ENCODE results near the gene MMP1. TPM values are rescaled to one million over a fixed set of nuclear protein-coding genes. Genes with fewer than 3 reads are reported as not detected.

MMP1 gene
- total RNA-seq, 1 experiment from 2014 or later: not detected

- Mint-ChIP-seq H3K27me3 (ENCODE audit: low read depth) (no peaks in the 10 kb centered on the region), H3K4me1 (peaks cover 2 to 3% of the 10 kb centered on the region in 2 experiments; a peak in 2 of 4 replicates), H3K4me3 (no peak overlapping the region), H3K27ac (no peak overlapping the region; a peak in 1 of 7 replicates), H3K9me3 (no peaks in the 10 kb centered on the region), H3K36me3 (ENCODE audit: insufficient read depth in 1 of 3, low read depth in 3 of 3) (no peaks in the 10 kb centered on the region)
- H4K5ac ChIP-seq (ENCODE audit: insufficient read length, low read depth, low read length): no peak overlapping the region
- H3K27ac ChIP-seq (ENCODE audit: insufficient read length, low read depth, low read length): no peak overlapping the region
- H2AK5ac ChIP-seq (ENCODE audit: insufficient read length, low read length): no peak overlapping the region
- no peak overlapping the region for H3K14ac ChIP-seq (ENCODE audit: insufficient read depth, low read length)
- H2AFZ ChIP-seq (ENCODE audit: low read length): no peak overlapping the region
- H3K23me2 ChIP-seq (ENCODE audit: insufficient read length, low read depth, low read length, poor library complexity, severe bottlenecking): no peaks in the 10 kb centered on the region
- no peaks in the 10 kb centered on the region for H3K79me1 ChIP-seq (ENCODE audit: insufficient read depth, low read depth, low read length, poor library complexity, severe bottlenecking)
- no peak overlapping the region for H2BK20ac ChIP-seq (ENCODE audit: low read depth, low read length, poor library complexity, severe bottlenecking)
- no peaks in the 10 kb centered on the region for H3K79me2 ChIP-seq (ENCODE audit: insufficient read depth, low read length)
- no peak overlapping the region for H4K8ac ChIP-seq (replicated peaks; ENCODE audit: insufficient read length, low read depth, low read length)
- no peak overlapping the region for H3K4me2 ChIP-seq (ENCODE audit: insufficient read depth, insufficient read length, low read length)
- H3K4me1 ChIP-seq (ENCODE audit: insufficient read depth, low read length): no peaks in the 10 kb centered on the region; the same call in 1 of the 2 replicates
- H2BK12ac ChIP-seq (ENCODE audit: insufficient read length, low read depth, low read length): no peak overlapping the region
- no peak overlapping the region for H3K9ac ChIP-seq (ENCODE audit: extremely low read depth, insufficient read length, low read length)
- H3K27me3 ChIP-seq (ENCODE audit: insufficient read depth, low read length): no peaks in the 10 kb centered on the region
- no peak overlapping the region for H2BK120ac ChIP-seq (ENCODE audit: low read depth, low read length, poor library complexity, severe bottlenecking)
- no CpG with 5 or more reads among the region's 1 CpG for WGBS (ENCODE audit: extremely low coverage, insufficient read length, low lambda C conversion rate)
- no peak overlapping the region for H2BK15ac ChIP-seq (ENCODE audit: low read depth, low read length)
- H3K23ac ChIP-seq (ENCODE audit: insufficient read length, low read depth, low read length): no peak overlapping the region
- no peak for TF ChIP-seq CTCF (conservative IDR thresholded peaks at IDR 0.05)
- no peak overlapping the region for H4K91ac ChIP-seq (ENCODE audit: insufficient read length, low read depth, low read length)
- no peaks in the 10 kb centered on the region for H4K20me1 ChIP-seq (ENCODE audit: control insufficient read depth, insufficient read depth, insufficient read length)
- no peak overlapping the region for H3T11ph ChIP-seq (ENCODE audit: low read length)
- no peak overlapping the region for H3K4ac ChIP-seq (ENCODE audit: low read depth, low read length)
- no peak overlapping the region for H2BK5ac ChIP-seq (ENCODE audit: insufficient read length, low read length)
- H3K9me3 ChIP-seq (ENCODE audit: control insufficient read depth, low read depth, low read length): no peaks in the 10 kb centered on the region
- no peak overlapping the region for H3K18ac ChIP-seq (ENCODE audit: insufficient read length, low read depth, low read length)
- no peak for DNase-seq
- no peak overlapping the region for H3K56ac ChIP-seq (ENCODE audit: insufficient read length, low read depth, low read length)
Measured at GRCh38 chr11:102842930-102843329, 45.0 kb upstream of the MMP1 start.
